HEK293T (cell line): ENCODE data around the gene LGSN.
"Not testable (repeated sequence)": the region's sequence is repeated elsewhere in the genome, so short reads cannot be mapped to it uniquely, and the experiment has no call there.

ENCODE experiments used
- CTCF ChIA-PET: fragments of 350-600 bp; formaldehyde crosslinking; extraction: SDS; loops from one replicate; lab custom pipeline; 2021; ENCODE audit warnings: antibody characterized with exemption, inconsistent platforms; lab: Yijun Ruan, JAX
- POLR2A ChIA-PET: fragments of 350-600 bp; formaldehyde crosslinking; extraction: SDS; loops from one replicate; lab custom pipeline; 2020; ENCODE audit warnings: antibody characterized with exemption, inconsistent platforms; lab: Yijun Ruan, JAX
- DNase-seq: peaks from one replicate; pipeline ENCODE4 v3.0.0; 2012; ENCODE audit warnings: mixed read lengths; ENCODE audit errors: extremely low spot score
- ARNT ChIP-seq: fragments of 450-650 bp; IDR thresholded peaks from 2 replicates; pipeline ENCODE4 v1.6.1; 2017; ENCODE audit warnings: mild to moderate bottlenecking
- BHLHE40 ChIP-seq: fragments of 450-650 bp; IDR thresholded peaks from 2 replicates; pipeline ENCODE4 v1.6.1; 2016; ENCODE audit warnings: mild to moderate bottlenecking, moderate library complexity, borderline replicate concordance
- CTBP1 ChIP-seq: fragments of 450-650 bp; IDR thresholded peaks from 2 replicates; pipeline ENCODE4 v1.6.1; 2016; ENCODE audit warnings: borderline replicate concordance
- ELF4 ChIP-seq: fragments of 450-650 bp; IDR thresholded peaks from 2 replicates; pipeline ENCODE4 v1.6.1; 2017; ENCODE audit warnings: antibody characterized with exemption
- FOXA1 ChIP-seq: fragments of 450-650 bp; IDR thresholded peaks from 2 replicates; pipeline ENCODE4 v1.6.1; 2016; ENCODE audit warnings: mild to moderate bottlenecking
- FOXK2 ChIP-seq: fragments of 450-650 bp; IDR thresholded peaks from 2 replicates; pipeline ENCODE4 v1.6.1; 2016; ENCODE audit warnings: mild to moderate bottlenecking
- FOXM1 ChIP-seq: fragments of 450-650 bp; IDR thresholded peaks from 2 replicates; pipeline ENCODE4 v1.6.1; 2017; ENCODE audit warnings: mild to moderate bottlenecking, borderline replicate concordance
- HDGF ChIP-seq: fragments of 450-650 bp; IDR thresholded peaks from 2 replicates; pipeline ENCODE4 v1.6.1; 2017; ENCODE audit warnings: antibody characterized with exemption, borderline replicate concordance
- L3MBTL2 ChIP-seq: fragments of 450-650 bp; conservative IDR thresholded peaks from 2 replicates; pipeline ENCODE4 v1.6.1; 2016; ENCODE audit warnings: mild to moderate bottlenecking
- LEF1 ChIP-seq: fragments of 450-650 bp; IDR thresholded peaks from 2 replicates; pipeline ENCODE4 v1.6.1; 2017; ENCODE audit warnings: mild to moderate bottlenecking, borderline replicate concordance
- NFRKB ChIP-seq: fragments of 450-650 bp; IDR thresholded peaks from 2 replicates; pipeline ENCODE4 v1.6.1; 2016; ENCODE audit warnings: mild to moderate bottlenecking, moderate library complexity
- SP1 ChIP-seq: fragments of 450-650 bp; IDR thresholded peaks from 2 replicates; pipeline ENCODE4 v1.6.1; 2017
- SUZ12 ChIP-seq: fragments of 450-650 bp; IDR thresholded peaks from 2 replicates; pipeline ENCODE4 v1.6.1; 2016; ENCODE audit warnings: mild to moderate bottlenecking
- TARDBP ChIP-seq: fragments of 450-650 bp; IDR thresholded peaks from 2 replicates; pipeline ENCODE4 v1.6.1; 2016
- ZNF384 ChIP-seq: fragments of 450-650 bp; IDR thresholded peaks from 2 replicates; pipeline ENCODE4 v1.6.1; 2016
- TF ChIP-seq, protein P1 (sequence below): fragments of 450-650 bp; IDR thresholded peaks from 2 replicates; pipeline ENCODE4 v1.6.1; 2016

LGSN gene

DNA sequence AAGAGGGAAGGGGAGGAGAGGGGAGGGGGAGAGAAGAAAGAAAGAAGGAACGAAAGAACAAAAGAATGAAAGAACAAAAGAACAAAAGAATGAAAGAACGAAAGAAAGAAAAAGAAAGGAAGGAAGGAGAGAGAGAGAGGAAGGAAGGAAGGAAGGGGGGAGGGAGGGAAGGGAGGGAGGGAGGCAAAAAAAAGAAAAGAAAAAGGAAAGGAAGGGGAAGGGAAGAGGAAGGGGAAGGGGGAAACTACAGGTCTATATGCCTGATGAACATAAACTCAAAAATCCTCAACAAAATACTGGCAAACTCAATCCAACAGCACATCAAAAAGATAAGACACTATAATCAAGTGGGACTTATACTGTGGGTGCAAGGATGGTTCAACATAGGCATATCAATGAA, 13.7 kb upstream of the LGSN start:
- DNase-seq, result no peak
- CTCF ChIA-PET, result no interaction called here
- TF ChIP-seq FOXK2 (no peak), SP1 (no peak)
- POLR2A ChIA-PET, result no interaction called here

DNA sequence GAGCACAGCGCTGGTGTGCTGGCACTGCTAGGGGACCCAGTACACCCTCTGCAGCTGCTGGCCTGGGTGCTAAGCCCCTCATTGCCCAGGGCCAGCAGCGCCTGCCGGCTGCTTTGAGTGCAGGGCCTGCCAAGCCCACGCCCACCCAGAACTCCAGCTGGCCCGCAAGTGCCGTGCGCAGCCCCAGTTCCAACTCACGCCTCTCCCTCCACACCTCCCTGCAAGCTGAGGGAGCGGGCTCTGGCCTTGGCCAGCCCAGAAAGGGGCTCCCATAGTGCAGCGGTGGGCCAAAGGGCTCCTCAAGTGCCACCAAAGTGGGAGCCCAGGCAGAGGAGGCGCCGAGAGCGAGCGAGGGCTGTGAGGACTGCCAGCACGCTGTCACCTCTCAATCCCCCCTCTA, 6.8 kb upstream of the LGSN start:
- POLR2A ChIA-PET, CTCF ChIA-PET, DNase-seq: not testable (repeated sequence)

DNA sequence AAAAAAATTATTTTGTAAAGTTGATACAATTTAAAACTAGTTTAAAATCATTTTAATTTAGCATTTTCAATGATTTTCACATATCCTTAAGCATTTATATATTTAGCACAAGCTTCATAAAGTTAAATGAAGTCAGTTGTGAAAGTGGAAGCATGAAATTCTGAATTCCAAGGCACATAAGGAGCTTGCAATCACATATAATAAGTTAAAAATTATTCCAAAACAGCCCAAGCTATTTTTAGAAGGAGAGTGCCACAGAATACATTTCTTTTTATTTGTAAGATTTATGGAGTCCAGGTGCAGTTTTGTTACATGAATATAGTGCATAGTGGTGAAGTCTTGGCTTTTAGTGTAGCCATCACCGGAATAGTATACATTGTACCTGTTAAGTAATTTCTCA, 3.2 kb upstream of the LGSN start:
- TF ChIP-seq TARDBP (no peak), SUZ12 (no peak), FOXK2 (no peak), HDGF (no peak), L3MBTL2 (no peak), BHLHE40 (no peak), CTBP1 (no peak), ARNT (no peak)
- DNase-seq, result no peak
- POLR2A ChIA-PET, result no interaction called here
- CTCF ChIA-PET, result interaction anchor here (0.9 kb wide), 1 partner anchor 29 kb away, joined by 3 read pairs; no protein-coding TSS in a partner anchor

DNA sequence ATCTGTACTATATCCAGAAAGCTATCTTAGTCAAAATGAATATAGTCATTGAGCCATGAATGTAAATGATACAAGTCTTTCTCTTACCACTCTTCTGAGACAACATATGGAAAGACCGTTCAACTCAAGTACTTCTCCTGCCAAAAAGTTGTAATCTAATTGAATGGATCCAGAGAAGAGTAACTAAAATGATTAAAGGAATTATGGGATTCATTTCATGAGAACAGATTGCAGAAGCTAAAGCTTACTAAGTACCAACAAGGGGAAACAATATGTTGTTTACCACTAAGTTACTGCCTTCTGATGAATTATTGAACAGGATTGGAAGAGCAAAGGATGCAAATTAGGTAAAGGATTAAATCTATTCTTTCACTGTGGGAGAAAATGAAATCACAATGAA, 2.0 kb upstream of the LGSN start:
- ChIA-PET CTCF (no interaction called here), POLR2A (no interaction called here)
- no peak for DNase-seq
- TF ChIP-seq BHLHE40, result no peak
- no peak for TF ChIP-seq NFRKB
- TF ChIP-seq LEF1, result no peak
- TF ChIP-seq TARDBP, result no peak
- TF ChIP-seq SUZ12, result no peak
- no peak for TF ChIP-seq ARNT
- no peak for TF ChIP-seq FOXA1
- no peak for TF ChIP-seq FOXK2
- TF ChIP-seq SP1, result no peak
- TF ChIP-seq HDGF, result no peak

DNA sequence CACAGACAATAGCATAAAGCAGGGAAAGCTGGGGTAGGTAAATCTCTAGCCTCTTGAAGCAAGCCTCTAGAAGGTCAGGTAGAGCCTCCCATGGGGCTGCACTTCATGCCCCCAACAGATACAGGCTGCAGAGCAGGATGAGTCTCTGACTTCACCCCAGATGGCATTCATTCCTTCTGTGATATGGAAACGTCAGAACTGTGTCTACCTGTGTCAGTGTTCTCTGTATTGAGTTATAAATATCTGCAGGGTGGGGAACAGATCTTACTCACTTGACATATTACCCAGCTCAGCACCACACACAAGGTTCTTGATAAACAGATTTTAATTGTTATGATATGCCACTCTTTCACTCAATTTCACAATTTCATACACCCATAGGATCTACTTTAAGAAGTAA, 2.1 kb downstream of the LGSN start:
- TF ChIP-seq SUZ12 (no peak), SP1 (no peak)
- POLR2A ChIA-PET, result no interaction called here
- CTCF ChIA-PET, result no interaction called here
- DNase-seq, result no peak

DNA sequence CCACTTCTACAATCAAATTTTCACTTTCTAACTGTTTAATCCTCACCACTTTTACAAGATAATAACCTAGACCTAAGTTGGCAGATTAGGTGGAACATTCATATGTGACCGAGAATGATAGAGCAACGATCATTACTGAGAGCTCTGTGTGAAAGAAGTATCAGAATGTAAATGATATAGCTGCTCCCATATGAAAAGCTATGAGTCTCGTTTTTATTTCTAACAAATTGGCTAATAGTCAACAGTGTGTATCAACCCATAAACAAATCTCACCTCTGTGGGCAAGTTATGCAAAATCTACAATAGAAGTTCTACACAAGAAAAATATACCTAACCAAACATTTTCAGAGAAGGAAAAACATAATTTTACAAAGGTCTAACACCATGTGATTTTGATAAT, 3.7 kb downstream of the LGSN start:
- TF ChIP-seq ELF4 (no peak), SUZ12 (no peak), HDGF (no peak), ZNF384 (no peak), BHLHE40 (no peak), FOXA1 (no peak), ARNT (no peak), CTBP1 (no peak), NFRKB (no peak), SP1 (no peak), LEF1 (no peak), TARDBP (no peak), L3MBTL2 (no peak), FOXM1 (no peak), FOXK2 (no peak)
- TF ChIP-seq, protein P1, sequence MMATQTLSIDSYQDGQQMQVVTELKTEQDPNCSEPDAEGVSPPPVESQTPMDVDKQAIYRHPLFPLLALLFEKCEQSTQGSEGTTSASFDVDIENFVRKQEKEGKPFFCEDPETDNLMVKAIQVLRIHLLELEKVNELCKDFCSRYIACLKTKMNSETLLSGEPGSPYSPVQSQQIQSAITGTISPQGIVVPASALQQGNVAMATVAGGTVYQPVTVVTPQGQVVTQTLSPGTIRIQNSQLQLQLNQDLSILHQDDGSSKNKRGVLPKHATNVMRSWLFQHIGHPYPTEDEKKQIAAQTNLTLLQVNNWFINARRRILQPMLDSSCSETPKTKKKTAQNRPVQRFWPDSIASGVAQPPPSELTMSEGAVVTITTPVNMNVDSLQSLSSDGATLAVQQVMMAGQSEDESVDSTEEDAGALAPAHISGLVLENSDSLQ, result no peak
- no peak for DNase-seq
- ChIA-PET POLR2A (no interaction called here), CTCF (no interaction called here)

DNA sequence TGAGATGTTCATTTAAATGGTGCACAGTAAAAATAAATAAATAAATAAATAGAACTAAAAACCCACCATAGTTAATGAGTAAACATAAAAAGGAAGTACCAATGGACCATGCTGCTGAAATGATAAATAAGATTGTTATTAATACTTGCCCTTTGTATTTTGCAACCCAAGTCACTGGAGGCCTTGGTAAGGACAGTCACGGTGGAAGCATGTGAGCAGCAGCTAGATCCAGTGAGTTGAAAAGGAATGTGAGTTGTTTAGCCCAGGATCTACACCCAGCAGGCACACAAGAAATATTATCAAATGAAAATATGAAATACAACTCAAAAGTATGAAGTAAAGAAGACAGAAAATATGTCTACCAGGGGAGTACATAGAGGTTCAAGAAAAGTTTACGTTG, 6.7 kb downstream of the LGSN start:
- no peak for DNase-seq
- ChIA-PET POLR2A (no interaction called here), CTCF (no interaction called here)
- no peak for TF ChIP-seq CTBP1
- no peak for TF ChIP-seq FOXA1
- no peak for TF ChIP-seq NFRKB
- no peak for TF ChIP-seq FOXK2
- TF ChIP-seq LEF1, result no peak

DNA sequence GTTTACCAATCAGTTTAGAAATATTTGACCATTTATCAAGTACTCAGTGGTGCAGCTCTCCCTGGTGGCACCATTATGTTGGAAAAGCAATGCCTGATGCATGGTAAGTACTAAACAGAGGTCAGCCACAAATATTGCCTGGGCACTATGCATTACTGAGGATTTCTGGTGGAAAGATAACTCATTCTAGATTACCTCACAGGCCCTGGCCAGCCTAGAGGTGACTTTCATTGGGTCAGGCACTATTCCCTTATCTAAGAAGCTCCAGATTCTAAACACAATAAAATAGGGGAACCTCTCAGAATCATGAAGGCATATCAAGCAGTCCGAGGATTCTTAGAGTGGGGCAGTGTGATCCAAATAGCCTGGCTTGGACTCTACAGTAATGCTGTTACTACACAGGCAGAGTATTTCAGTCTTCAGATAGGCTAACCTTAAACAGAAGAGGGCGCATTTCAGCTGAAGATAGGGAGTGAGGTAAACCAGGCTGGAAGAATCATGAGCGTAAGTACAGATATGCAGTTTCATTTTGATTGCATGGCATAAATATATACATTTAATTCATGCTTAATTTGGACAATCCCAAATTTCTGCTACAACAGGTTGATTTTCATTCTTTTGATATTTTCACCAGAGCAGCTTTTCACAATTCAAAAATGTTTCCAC, 12.1 kb downstream of the LGSN start:
- ChIA-PET CTCF (interaction anchor here (1.4 kb wide), 1 partner anchor 495 kb away, joined by 3 read pairs; no protein-coding TSS in a partner anchor), POLR2A (no interaction called here)
- peak; percentile 27 for DNase-seq
- TF ChIP-seq LEF1 (no peak), SP1 (no peak), TARDBP (no peak), HDGF (no peak)

DNA sequence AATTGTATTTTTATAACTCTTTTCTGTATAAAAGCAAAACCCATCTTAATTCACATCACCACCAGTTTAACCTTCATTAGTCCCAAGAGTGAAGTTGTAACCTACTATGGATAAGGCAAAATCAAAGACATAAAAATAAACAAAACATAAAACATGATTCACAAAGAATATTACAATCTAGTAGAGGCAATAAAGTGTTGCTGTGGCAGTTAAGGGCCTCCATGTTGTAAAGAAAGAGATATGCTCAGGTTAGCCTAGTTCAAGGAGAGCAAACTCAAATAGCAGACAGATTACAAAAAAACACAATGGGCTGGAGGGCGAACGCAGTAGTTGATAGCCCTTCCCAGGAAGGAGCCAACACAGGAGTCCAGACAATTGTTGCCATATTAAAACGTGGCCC, 13.4 kb downstream of the LGSN start:
- no peak for DNase-seq
- CTCF ChIA-PET, result no interaction called here
- POLR2A ChIA-PET, result no interaction called here
- no peak for TF ChIP-seq BHLHE40
- no peak for TF ChIP-seq FOXM1
- no peak for TF ChIP-seq SP1
- TF ChIP-seq L3MBTL2, result no peak
- TF ChIP-seq FOXA1, result no peak
- TF ChIP-seq LEF1, result no peak
